GM13977 (cell line): Measurements from ENCODE around the gene CTSZ.
"Not testable (repeated sequence)": the region's sequence is repeated elsewhere in the genome, so short reads cannot be mapped to it uniquely, and the experiment has no call there.

ENCODE experiments used
- DNase-seq: peaks from one replicate; pipeline ENCODE4 v3.0.0; 2012; ENCODE audit warnings: low spot score
- in situ Hi-C: fragments of 300-500 bp; cut with MboI; formaldehyde crosslinking; loops from one replicate; pipeline ENCODE4 v1.12.0; 2022; ENCODE audit warnings: low sequenced_read_pairs, low pct_unique_long_range_greater_than_20kb, mixed read lengths, inconsistent platforms; ENCODE audit not compliant: unreplicated experiment
- TF ChIP-seq, protein P1 (sequence below): IDR thresholded peaks from 2 replicates; pipeline ENCODE4 v1.5.1; 2012; ENCODE audit warnings: mild to moderate bottlenecking, control low read depth; ENCODE audit not compliant: insufficient read depth; ENCODE audit errors: extremely low read depth, missing control alignments

The CTSZ gene

GRCh38 chr20:58986968-58987517 is 20.0 kb downstream of the CTSZ start:
- TF ChIP-seq, protein P1, sequence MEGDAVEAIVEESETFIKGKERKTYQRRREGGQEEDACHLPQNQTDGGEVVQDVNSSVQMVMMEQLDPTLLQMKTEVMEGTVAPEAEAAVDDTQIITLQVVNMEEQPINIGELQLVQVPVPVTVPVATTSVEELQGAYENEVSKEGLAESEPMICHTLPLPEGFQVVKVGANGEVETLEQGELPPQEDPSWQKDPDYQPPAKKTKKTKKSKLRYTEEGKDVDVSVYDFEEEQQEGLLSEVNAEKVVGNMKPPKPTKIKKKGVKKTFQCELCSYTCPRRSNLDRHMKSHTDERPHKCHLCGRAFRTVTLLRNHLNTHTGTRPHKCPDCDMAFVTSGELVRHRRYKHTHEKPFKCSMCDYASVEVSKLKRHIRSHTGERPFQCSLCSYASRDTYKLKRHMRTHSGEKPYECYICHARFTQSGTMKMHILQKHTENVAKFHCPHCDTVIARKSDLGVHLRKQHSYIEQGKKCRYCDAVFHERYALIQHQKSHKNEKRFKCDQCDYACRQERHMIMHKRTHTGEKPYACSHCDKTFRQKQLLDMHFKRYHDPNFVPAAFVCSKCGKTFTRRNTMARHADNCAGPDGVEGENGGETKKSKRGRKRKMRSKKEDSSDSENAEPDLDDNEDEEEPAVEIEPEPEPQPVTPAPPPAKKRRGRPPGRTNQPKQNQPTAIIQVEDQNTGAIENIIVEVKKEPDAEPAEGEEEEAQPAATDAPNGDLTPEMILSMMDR: no peak
- in situ Hi-C loops: loop anchor here (10.0 kb wide), 1 partner anchor 92 kb away; no protein-coding TSS in a partner anchor
- DNase-seq: no peak

- DNase-seq: no peak
- in situ Hi-C loops: loop anchor here (10.0 kb wide), 1 partner anchor 92 kb away; no protein-coding TSS in a partner anchor
- TF ChIP-seq, protein P1: no peak
Observed at GRCh38 chr20:58986286-58986967, 20.6 kb downstream of the CTSZ start.

DNA sequence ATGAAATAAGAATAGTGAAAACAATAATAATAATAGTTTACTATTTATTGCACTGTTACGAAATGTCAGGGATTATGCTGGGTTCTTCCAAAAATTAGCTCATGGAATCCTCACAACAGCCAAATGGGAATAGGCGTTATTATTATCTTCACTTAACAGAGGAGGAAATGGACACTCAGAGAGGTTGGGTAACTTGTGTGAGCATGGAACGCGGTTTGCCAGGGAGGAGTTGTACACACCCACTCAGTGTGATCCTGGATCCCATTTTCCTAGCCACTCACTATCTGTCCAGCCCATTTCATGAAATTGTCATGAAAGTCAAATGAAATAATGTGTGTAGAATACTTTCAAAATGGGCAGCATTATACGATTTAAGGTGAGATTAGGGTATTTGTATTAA is 21.4 kb downstream of the CTSZ start:
- TF ChIP-seq, protein P1: no peak
- in situ Hi-C loops: loop anchor here (10.0 kb wide), 1 partner anchor 91 kb away; no protein-coding TSS in a partner anchor
- no peak for DNase-seq

- in situ Hi-C loops: loop anchor here (10.0 kb wide), 1 partner anchor 90 kb away; no protein-coding TSS in a partner anchor
- TF ChIP-seq, protein P1: no peak
- DNase-seq: no peak
Observed at GRCh38 chr20:58984691-58985090, 22.4 kb downstream of the CTSZ start.

GRCh38 chr20:58983115-58983468 is 24.0 kb downstream of the CTSZ start:
- in situ Hi-C loops: loop anchor here (10.0 kb wide), 1 partner anchor 88 kb away; no protein-coding TSS in a partner anchor
- DNase-seq: not testable (repeated sequence)

GRCh38 chr20:58982406-58983114 is 24.5 kb downstream of the CTSZ start:
- TF ChIP-seq, protein P1: no peak
- in situ Hi-C loops: loop anchor here (10.0 kb wide), 1 partner anchor 88 kb away; no protein-coding TSS in a partner anchor
- no peak for DNase-seq
